Measurements from ENCODE around the gene SORL1.

DNA sequence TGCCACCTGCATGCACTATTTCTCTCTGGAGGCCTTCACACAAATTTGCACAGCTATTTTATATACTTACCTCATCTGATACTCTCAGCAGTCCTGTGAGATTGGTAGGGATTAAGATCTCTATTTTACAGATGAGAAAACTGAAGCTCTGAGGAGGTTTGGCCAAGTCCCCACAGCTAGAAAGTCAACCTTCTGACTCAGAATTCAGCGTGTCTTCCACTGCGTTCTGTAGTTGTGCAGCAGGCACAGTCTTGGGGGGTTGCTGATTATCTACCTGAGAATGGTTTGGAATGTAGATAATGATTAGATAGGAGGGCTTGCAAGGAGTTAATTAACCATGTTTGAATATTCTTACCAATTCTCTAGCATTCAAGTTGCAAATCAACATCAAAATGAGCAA is 2.5 kb upstream of the SORL1 start:
- TF ChIP-seq, protein P1, sequence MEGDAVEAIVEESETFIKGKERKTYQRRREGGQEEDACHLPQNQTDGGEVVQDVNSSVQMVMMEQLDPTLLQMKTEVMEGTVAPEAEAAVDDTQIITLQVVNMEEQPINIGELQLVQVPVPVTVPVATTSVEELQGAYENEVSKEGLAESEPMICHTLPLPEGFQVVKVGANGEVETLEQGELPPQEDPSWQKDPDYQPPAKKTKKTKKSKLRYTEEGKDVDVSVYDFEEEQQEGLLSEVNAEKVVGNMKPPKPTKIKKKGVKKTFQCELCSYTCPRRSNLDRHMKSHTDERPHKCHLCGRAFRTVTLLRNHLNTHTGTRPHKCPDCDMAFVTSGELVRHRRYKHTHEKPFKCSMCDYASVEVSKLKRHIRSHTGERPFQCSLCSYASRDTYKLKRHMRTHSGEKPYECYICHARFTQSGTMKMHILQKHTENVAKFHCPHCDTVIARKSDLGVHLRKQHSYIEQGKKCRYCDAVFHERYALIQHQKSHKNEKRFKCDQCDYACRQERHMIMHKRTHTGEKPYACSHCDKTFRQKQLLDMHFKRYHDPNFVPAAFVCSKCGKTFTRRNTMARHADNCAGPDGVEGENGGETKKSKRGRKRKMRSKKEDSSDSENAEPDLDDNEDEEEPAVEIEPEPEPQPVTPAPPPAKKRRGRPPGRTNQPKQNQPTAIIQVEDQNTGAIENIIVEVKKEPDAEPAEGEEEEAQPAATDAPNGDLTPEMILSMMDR (IDR thresholded peaks at IDR 0.05) = no peak
- no peak for TF ChIP-seq EP300 (IDR thresholded peaks at IDR 0.05)
- TF ChIP-seq POLR2A (IDR thresholded peaks at IDR 0.05) = no peak
